Measurements from ENCODE around the gene IQCE. TPM values are rescaled to one million over a fixed set of nuclear protein-coding genes. Genes with fewer than 3 reads are reported as not detected.

Gene IQCE
- total and polyA plus RNA-seq, 2 donors (not counting 1 experiment from before 2014, with no cell fraction given) = 5.3 to 8.3 TPM

DNA sequence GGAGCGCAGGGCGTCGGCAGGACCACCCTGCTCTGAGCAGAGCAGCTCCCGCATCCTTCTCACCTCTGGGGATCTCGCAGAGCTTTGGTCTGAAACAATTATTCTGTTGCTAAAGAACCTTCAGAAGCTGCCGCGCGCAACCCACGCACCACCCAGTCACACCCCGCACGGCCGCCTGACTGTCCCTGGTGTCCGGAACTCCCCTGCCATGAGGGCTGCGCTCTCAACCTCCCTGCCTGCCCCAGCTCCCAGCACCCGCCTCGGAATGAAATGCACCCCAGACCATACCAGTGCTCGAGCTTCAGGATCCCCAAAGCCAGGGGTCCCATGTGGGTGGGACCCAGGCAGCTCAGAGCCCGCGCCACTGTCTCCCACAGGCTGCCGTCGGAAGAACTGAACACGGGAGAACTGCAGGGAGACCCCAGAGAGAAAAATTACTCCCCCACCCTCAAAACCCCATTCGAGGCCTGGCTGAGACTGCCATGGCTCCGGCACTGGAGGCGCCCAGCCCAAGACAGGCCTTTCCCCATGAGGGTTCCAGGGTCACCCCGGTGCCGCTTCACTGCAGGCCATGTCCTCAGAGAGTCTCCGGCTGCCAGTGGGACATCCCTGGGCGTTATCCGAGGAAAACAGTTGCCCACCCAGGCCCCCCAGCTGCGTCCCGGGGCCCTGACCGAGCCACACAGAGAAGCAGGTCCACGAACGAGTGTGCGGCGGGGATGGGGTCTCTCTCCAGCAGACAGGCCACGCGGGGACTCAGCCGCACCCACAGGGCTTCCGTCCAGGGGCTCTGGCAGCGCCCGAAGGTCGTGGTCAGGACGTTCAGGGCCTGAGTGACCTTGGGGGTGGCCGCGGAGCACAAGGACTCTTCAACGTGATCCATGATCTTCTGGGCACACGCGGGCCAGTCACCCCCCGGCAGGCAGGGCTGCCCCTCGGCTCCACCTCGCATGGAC lies 15.6 kb upstream of the IQCE start:
- Histone ChIP-seq H3K27ac (ENCODE audit: insufficient read depth, low read length) (no peak overlapping the region), H4K20me1 (ENCODE audit: control insufficient read depth, extremely low read depth, insufficient read depth, low read length) (no peaks in the 10 kb centered on the region), H3K27me3 (ENCODE audit: control insufficient read depth, insufficient read depth, low read length) (no peaks in the 10 kb centered on the region), H2AFZ (ENCODE audit: low read length) (no peak overlapping the region), H3K79me2 (ENCODE audit: control insufficient read depth, insufficient read depth, low read length) (no peaks in the 10 kb centered on the region), H3K36me3 (ENCODE audit: control insufficient read depth, insufficient read depth, low read length) (peaks cover 33% of the 10 kb centered on the region), H3K9me3 (ENCODE audit: control insufficient read depth, insufficient read depth, low read depth, low read length) (no peaks in the 10 kb centered on the region), H3K4me1 (ENCODE audit: control insufficient read depth, extremely low read depth, insufficient read depth, low read length) (no peaks in the 10 kb centered on the region), H3K9ac (ENCODE audit: insufficient read depth, low read length) (no peak overlapping the region), H3K4me2 (ENCODE audit: extremely low read depth, insufficient read depth, low read length) (no peak overlapping the region), H3K4me3 (replicated peaks in 1 of 4; ENCODE audit: control extremely low read depth in 1 of 4, insufficient read depth in 1 of 4, low read depth in 3 of 4, low read length in 4 of 4) (no peak overlapping the region)
- DNase-seq (ENCODE audit: low read depth in 2 of 2) = no peak
- TF ChIP-seq, protein P1, sequence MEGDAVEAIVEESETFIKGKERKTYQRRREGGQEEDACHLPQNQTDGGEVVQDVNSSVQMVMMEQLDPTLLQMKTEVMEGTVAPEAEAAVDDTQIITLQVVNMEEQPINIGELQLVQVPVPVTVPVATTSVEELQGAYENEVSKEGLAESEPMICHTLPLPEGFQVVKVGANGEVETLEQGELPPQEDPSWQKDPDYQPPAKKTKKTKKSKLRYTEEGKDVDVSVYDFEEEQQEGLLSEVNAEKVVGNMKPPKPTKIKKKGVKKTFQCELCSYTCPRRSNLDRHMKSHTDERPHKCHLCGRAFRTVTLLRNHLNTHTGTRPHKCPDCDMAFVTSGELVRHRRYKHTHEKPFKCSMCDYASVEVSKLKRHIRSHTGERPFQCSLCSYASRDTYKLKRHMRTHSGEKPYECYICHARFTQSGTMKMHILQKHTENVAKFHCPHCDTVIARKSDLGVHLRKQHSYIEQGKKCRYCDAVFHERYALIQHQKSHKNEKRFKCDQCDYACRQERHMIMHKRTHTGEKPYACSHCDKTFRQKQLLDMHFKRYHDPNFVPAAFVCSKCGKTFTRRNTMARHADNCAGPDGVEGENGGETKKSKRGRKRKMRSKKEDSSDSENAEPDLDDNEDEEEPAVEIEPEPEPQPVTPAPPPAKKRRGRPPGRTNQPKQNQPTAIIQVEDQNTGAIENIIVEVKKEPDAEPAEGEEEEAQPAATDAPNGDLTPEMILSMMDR (conservative IDR thresholded peaks at IDR 0.05 in 1 of 2, IDR thresholded peaks at IDR 0.05 in 1 of 2; ENCODE audit: low read depth in 1 of 2, low read length in 2 of 2) = no peak
- no peak for TF ChIP-seq EZH2 (IDR thresholded peaks at IDR 0.05; ENCODE audit: low read length, missing control alignments)

DNA sequence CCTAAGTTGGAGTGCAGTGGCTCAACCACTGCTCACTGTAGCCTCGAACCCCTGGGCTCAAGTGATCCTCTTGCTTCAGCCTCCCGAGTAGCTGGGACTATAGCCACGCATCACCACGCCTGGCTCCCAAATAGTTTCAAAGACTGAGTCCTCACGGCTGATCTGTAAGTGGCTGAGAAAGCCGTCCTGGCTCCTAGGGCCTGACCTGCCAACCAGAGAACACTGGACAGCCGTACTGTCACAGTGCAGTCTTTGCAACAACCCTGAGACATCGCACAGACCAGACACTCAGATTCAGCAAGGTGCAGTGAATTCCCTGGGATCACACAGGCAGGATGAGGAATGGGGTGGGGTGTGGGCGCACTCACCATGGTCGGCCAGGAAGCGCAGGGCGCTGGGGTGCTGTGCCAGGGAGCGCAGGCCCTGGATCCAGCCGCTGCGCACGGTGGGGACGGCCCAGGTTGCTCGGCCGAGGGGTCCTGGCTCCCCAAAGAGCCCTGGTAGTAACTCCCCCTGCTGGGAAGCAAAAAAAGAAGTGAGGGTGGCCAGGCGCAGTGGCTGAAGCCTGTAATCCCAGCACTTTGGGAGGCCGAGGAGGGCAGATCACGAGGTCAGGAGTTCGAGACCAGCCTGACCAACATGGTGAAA lies 14.1 kb upstream of the IQCE start:
- no peaks in the 10 kb centered on the region for H4K20me1 ChIP-seq (ENCODE audit: control insufficient read depth, extremely low read depth, insufficient read depth, low read length)
- H3K4me3 ChIP-seq (replicated peaks in 1 of 4; ENCODE audit: control extremely low read depth in 1 of 4, insufficient read depth in 1 of 4, low read depth in 3 of 4, low read length in 4 of 4) = no peak overlapping the region
- no peak overlapping the region for H3K27ac ChIP-seq (ENCODE audit: insufficient read depth, low read length)
- no peaks in the 10 kb centered on the region for H3K79me2 ChIP-seq (ENCODE audit: control insufficient read depth, insufficient read depth, low read length)
- peaks cover 23% of the 10 kb centered on the region for H3K36me3 ChIP-seq (ENCODE audit: control insufficient read depth, insufficient read depth, low read length)
- H3K9me3 ChIP-seq (ENCODE audit: control insufficient read depth, insufficient read depth, low read depth, low read length) = no peaks in the 10 kb centered on the region
- no peaks in the 10 kb centered on the region for H3K27me3 ChIP-seq (ENCODE audit: control insufficient read depth, insufficient read depth, low read length)
- no peak for TF ChIP-seq EZH2 (IDR thresholded peaks at IDR 0.05; ENCODE audit: low read length, missing control alignments)
- TF ChIP-seq, protein P1 (conservative IDR thresholded peaks at IDR 0.05 in 1 of 2, IDR thresholded peaks at IDR 0.05 in 1 of 2; ENCODE audit: low read depth in 1 of 2, low read length in 2 of 2) = no peak
- no peaks in the 10 kb centered on the region for H3K4me1 ChIP-seq (ENCODE audit: control insufficient read depth, extremely low read depth, insufficient read depth, low read length)
- no peak overlapping the region for H2AFZ ChIP-seq (ENCODE audit: low read length)
- no peak overlapping the region for H3K9ac ChIP-seq (ENCODE audit: insufficient read depth, low read length)
- no peak for DNase-seq (ENCODE audit: low read depth in 2 of 2)
- H3K4me2 ChIP-seq (ENCODE audit: extremely low read depth, insufficient read depth, low read length) = no peak overlapping the region

DNA sequence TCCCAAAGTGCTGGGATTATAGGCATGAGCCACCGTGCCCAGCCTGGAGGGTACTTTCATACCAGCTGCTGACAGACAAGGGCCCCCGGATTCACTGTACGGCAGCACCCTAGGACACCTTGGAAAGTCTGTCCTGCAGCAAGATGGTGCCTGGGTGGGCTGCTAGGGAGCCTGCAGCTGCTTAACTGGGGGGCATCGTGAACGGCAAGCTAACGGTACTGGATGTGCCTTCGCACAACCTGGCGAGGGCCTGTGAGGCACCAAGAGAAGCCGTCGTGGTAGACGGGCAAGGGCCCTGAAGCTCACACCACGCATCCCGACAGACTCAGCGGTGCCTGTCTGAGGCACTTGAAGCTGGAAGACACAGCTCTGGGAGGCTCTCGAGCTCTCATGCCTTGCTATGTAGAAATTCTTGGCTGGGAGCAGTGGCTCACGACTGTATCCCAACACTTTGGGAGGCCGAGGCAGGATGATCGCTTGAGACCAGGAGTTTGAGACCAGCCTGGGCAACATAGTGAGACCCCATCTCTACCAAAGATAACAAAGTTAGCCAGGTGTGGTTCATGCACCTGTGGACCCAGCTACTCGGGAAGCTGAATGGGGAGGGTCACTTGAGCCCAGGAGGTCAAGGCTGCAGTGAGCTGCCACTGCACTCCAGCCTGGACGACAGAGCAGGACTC lies 12.9 kb upstream of the IQCE start:
- Histone ChIP-seq H3K36me3 (ENCODE audit: control insufficient read depth, insufficient read depth, low read length) (peaks cover 25% of the 10 kb centered on the region), H3K4me2 (ENCODE audit: extremely low read depth, insufficient read depth, low read length) (no peak overlapping the region), H3K9me3 (ENCODE audit: control insufficient read depth, insufficient read depth, low read depth, low read length) (no peaks in the 10 kb centered on the region), H3K4me3 (replicated peaks in 1 of 4; ENCODE audit: control extremely low read depth in 1 of 4, insufficient read depth in 1 of 4, low read depth in 3 of 4, low read length in 4 of 4) (no peak overlapping the region), H4K20me1 (ENCODE audit: control insufficient read depth, extremely low read depth, insufficient read depth, low read length) (no peaks in the 10 kb centered on the region), H3K4me1 (ENCODE audit: control insufficient read depth, extremely low read depth, insufficient read depth, low read length) (no peaks in the 10 kb centered on the region), H3K79me2 (ENCODE audit: control insufficient read depth, insufficient read depth, low read length) (no peaks in the 10 kb centered on the region), H2AFZ (ENCODE audit: low read length) (no peak overlapping the region), H3K27ac (ENCODE audit: insufficient read depth, low read length) (no peak overlapping the region), H3K27me3 (ENCODE audit: control insufficient read depth, insufficient read depth, low read length) (no peaks in the 10 kb centered on the region), H3K9ac (ENCODE audit: insufficient read depth, low read length) (no peak overlapping the region)
- no peak for DNase-seq (ENCODE audit: low read depth in 2 of 2)
- TF ChIP-seq, protein P1 (conservative IDR thresholded peaks at IDR 0.05 in 1 of 2, IDR thresholded peaks at IDR 0.05 in 1 of 2; ENCODE audit: low read depth in 1 of 2, low read length in 2 of 2) = no peak
- TF ChIP-seq EZH2 (IDR thresholded peaks at IDR 0.05; ENCODE audit: low read length, missing control alignments) = no peak
